Measurements from ENCODE around the gene BCHE. TPM values are rescaled to one million over a fixed set of nuclear protein-coding genes. Genes with fewer than 3 reads are reported as not detected.

The BCHE gene
- polyA plus RNA-seq, 3 donors: not detected

- Mint-ChIP-seq H3K4me3 (no peak overlapping the region), H3K27me3 (ENCODE audit: low read depth in 3 of 3) (no peaks in the 10 kb centered on the region), H3K36me3 (no peaks in the 10 kb centered on the region), H3K4me1 (no peaks in the 10 kb centered on the region), H3K9me3 (peaks cover 1 to 16% (median 5%) of the 10 kb centered on the region in 7 donors), H3K27ac (no peak overlapping the region)
- Histone ChIP-seq H4K20me1 (ENCODE audit: insufficient read depth, low read length) (no peaks in the 10 kb centered on the region), H3K9ac (ENCODE audit: insufficient read depth, low read length, poor library complexity, severe bottlenecking) (no peak overlapping the region), H2AFZ (ENCODE audit: insufficient read depth, low read depth, low read length, poor library complexity, severe bottlenecking) (no peak overlapping the region), H3K27ac (ENCODE audit: low read depth in 1 of 2, low read length in 2 of 2) (no peak overlapping the region), H3K27me3 (ENCODE audit: control insufficient read depth in 2 of 2, insufficient read depth in 2 of 2, low read length in 2 of 2) (no peaks in the 10 kb centered on the region), H3K4me1 (ENCODE audit: control insufficient read depth in 1 of 2, insufficient read depth in 2 of 2, low read length in 2 of 2) (no peaks in the 10 kb centered on the region), H3K4me2 (replicated peaks; ENCODE audit: extremely low read depth, low read length, poor library complexity, severe bottlenecking) (no peak overlapping the region), H3K36me3 (replicated peaks in 1 of 2; ENCODE audit: control insufficient read depth in 1 of 2, insufficient read depth in 2 of 2, low read length in 2 of 2) (no peaks in the 10 kb centered on the region), H3K9me3 (replicated peaks in 1 of 2; ENCODE audit: control insufficient read depth in 1 of 2, insufficient read depth in 1 of 2, low read length in 2 of 2) (peaks cover 11% of the 10 kb centered on the region in 2 donors), H3K4me3 (replicated peaks in 1 of 3; ENCODE audit: low read depth in 2 of 3, low read length in 3 of 3) (no peak overlapping the region), H3K79me2 (ENCODE audit: insufficient read depth, low read length) (no peaks in the 10 kb centered on the region)
- DNase-seq: no peak
- intact Hi-C loops (cut with micrococcal nuclease): no loop called here
- TF ChIP-seq, protein P1, sequence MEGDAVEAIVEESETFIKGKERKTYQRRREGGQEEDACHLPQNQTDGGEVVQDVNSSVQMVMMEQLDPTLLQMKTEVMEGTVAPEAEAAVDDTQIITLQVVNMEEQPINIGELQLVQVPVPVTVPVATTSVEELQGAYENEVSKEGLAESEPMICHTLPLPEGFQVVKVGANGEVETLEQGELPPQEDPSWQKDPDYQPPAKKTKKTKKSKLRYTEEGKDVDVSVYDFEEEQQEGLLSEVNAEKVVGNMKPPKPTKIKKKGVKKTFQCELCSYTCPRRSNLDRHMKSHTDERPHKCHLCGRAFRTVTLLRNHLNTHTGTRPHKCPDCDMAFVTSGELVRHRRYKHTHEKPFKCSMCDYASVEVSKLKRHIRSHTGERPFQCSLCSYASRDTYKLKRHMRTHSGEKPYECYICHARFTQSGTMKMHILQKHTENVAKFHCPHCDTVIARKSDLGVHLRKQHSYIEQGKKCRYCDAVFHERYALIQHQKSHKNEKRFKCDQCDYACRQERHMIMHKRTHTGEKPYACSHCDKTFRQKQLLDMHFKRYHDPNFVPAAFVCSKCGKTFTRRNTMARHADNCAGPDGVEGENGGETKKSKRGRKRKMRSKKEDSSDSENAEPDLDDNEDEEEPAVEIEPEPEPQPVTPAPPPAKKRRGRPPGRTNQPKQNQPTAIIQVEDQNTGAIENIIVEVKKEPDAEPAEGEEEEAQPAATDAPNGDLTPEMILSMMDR (IDR thresholded peaks at IDR 0.05): no peak
- WGBS (ENCODE audit: insufficient coverage): no CpG with 5 or more reads among the region's 2 CpGs
Measured at GRCh38 chr3:165725296-165725695, 111.9 kb downstream of the BCHE start.

Measured in CD14-positive monocyte (primary cell).